Measurements from ENCODE around the gene PACS1.

DNA sequence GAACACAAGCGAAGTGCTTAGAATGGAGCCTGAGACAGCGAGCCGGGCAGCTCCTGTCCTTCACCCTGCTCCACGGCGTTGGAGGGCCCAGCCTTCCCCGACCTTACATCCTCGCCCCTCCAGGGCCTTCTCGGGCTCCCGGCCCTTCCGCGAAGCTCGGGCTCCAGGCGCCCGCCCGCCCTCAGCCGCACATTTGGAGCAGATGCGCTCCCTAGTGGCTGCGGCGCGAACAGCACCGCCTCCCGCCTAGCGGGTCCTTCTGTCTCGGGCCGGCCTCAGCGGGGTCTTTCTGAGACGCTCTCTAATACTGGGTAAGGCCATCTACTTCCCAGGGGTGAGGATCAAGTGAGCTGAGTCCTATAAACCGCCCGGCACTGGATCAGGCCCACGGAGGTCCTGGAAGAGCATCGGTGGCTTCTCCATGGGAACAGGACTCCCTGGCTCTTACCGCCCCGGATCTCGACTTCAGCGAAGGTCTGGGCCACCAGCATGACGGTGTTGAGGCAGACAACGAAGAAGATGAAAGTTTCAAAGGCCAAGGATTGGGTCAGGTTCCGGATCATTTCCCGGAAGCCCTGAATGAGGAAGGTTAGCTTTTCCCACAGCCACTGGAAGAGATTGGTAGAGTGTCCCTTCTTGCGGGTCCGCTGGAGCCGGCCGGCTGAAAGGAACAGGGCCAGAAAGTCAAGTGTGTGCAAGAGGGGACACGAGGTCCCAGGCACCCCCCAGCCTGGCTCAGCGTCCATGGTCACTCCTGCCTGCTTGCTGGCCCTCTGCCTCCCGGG is 47.5 kb upstream of the PACS1 start:
- TF ChIP-seq, protein P1, sequence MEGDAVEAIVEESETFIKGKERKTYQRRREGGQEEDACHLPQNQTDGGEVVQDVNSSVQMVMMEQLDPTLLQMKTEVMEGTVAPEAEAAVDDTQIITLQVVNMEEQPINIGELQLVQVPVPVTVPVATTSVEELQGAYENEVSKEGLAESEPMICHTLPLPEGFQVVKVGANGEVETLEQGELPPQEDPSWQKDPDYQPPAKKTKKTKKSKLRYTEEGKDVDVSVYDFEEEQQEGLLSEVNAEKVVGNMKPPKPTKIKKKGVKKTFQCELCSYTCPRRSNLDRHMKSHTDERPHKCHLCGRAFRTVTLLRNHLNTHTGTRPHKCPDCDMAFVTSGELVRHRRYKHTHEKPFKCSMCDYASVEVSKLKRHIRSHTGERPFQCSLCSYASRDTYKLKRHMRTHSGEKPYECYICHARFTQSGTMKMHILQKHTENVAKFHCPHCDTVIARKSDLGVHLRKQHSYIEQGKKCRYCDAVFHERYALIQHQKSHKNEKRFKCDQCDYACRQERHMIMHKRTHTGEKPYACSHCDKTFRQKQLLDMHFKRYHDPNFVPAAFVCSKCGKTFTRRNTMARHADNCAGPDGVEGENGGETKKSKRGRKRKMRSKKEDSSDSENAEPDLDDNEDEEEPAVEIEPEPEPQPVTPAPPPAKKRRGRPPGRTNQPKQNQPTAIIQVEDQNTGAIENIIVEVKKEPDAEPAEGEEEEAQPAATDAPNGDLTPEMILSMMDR (conservative IDR thresholded peaks at IDR 0.05; ENCODE audit: low read length): peak; percentile 86
- no peak for TF ChIP-seq EZH2phosphoT487 (IDR thresholded peaks at IDR 0.05; ENCODE audit: borderline replicate concordance)
